Endodermal cell (in vitro differentiated cells): ENCODE results near the gene BMPR2. TPM values are rescaled to one million over a fixed set of nuclear protein-coding genes. Genes with fewer than 3 reads are reported as not detected.
"Not testable (repeated sequence)": the region's sequence is repeated elsewhere in the genome, so short reads cannot be mapped to it uniquely, and the experiment has no call there.

Experiments
- DNase-seq: peaks from one replicate; pipeline ENCODE4 v3.0.0-alpha.2; 2017
- H3K27ac ChIP-seq: 2 replicates; pipeline ENCODE4 v1.5.1; 2013; ENCODE audit warnings: mild to moderate bottlenecking, low read depth, low read length, moderate library complexity
- H3K27me3 ChIP-seq: 2 replicates; pipeline ENCODE4 v1.6.1; 2013; ENCODE audit warnings: mild to moderate bottlenecking, low read length, moderate library complexity; ENCODE audit not compliant: insufficient read depth, control insufficient read depth, poor library complexity, severe bottlenecking
- H3K36me3 ChIP-seq: 2 replicates; pipeline ENCODE4 v1.7.0; 2013; ENCODE audit warnings: mild to moderate bottlenecking, low read length, moderate library complexity; ENCODE audit not compliant: control insufficient read depth, insufficient read depth
- H3K4me1 ChIP-seq: one replicate; pipeline ENCODE4 v1.7.0; 2013; ENCODE audit warnings: low read length; ENCODE audit not compliant: control insufficient read depth, insufficient read depth
- H3K4me3 ChIP-seq: 2 replicates; pipeline ENCODE4 v1.5.1; 2013; ENCODE audit warnings: mild to moderate bottlenecking, low read length, moderate library complexity
- H3K9ac ChIP-seq: 2 replicates; pipeline ENCODE4 v1.6.1; 2013; ENCODE audit warnings: mild to moderate bottlenecking, low read length, moderate library complexity; ENCODE audit not compliant: poor library complexity, severe bottlenecking; ENCODE audit errors: extremely low read depth
- H3K9me3 ChIP-seq: 2 replicates; pipeline ENCODE4 v1.6.1; 2013; ENCODE audit warnings: mild to moderate bottlenecking, low read length, moderate library complexity; ENCODE audit not compliant: control insufficient read depth
- H3K27ac Mint-ChIP-seq: 2 replicates; pipeline ENCODE4 v1.8.0; 2020; ENCODE audit warnings: mixed read lengths
- H3K27me3 Mint-ChIP-seq: 2 replicates; pipeline ENCODE4 v1.8.0; 2021; ENCODE audit warnings: mild to moderate bottlenecking, mixed read lengths; ENCODE audit not compliant: insufficient read depth
- H3K36me3 Mint-ChIP-seq: 2 replicates; pipeline ENCODE4 v1.8.0; 2020; ENCODE audit warnings: low read depth, mixed read lengths
- H3K4me1 Mint-ChIP-seq: 2 replicates; pipeline ENCODE4 v1.8.0; 2020; ENCODE audit warnings: mixed read lengths
- H3K4me3 Mint-ChIP-seq: 2 replicates; pipeline ENCODE4 v1.8.0; 2020; ENCODE audit warnings: mild to moderate bottlenecking, moderate library complexity, mixed read lengths
- H3K9me3 Mint-ChIP-seq: 2 replicates; pipeline ENCODE4 v1.8.0; 2020; ENCODE audit warnings: mild to moderate bottlenecking, mixed read lengths
- CTCF ChIP-seq: fragments of 200-600 bp; sonication (generic); conservative IDR thresholded peaks from 2 replicates; pipeline ENCODE4 v1.5.0; 2021; ENCODE audit warnings: antibody characterized with exemption, mild to moderate bottlenecking
- WGBS, 2 experiments: methylation state at CpG; one replicate each; pipeline versions ENCODE4 v1.1.5 to v1.1.7; 2013; ENCODE audit warnings: missing lambda C conversion rate in 2 of 2, mixed read lengths in 1 of 2; ENCODE audit not compliant: insufficient coverage in 1 of 2, insufficient read length in 1 of 2; 5-methylcytosine and 5-hydroxymethylcytosine counted together
- total RNA-seq, 2 donors: library from RNA; stranded (reverse); fragmentation: NEBNext Ultra II Directional in 1 of 2; extraction: Animal tissue kit (Norgen Biotek cat#: 25700) in 1 of 2; gene quantifications; 2 replicates in 1 of 2; 3 replicates in 1 of 2; pipeline ENCODE4 v1.2.1, GENCODE V29; 2021

Gene BMPR2
- total RNA-seq, 2 donors from 2014 or later, result 42.2 to 56.3 TPM

- Mint-ChIP-seq H3K27ac (no peak overlapping the region), H3K36me3 (peaks cover 20% of the 10 kb centered on the region), H3K4me3 (no peak overlapping the region), H3K9me3 (no peaks in the 10 kb centered on the region), H3K27me3 (no peaks in the 10 kb centered on the region), H3K4me1 (no peaks in the 10 kb centered on the region)
- Histone ChIP-seq H3K4me1 (no peaks in the 10 kb centered on the region), H3K9me3 (no peaks in the 10 kb centered on the region), H3K27me3 (no peaks in the 10 kb centered on the region), H3K9ac (no peak overlapping the region), H3K4me3 (no peak overlapping the region), H3K36me3 (peaks cover 53% of the 10 kb centered on the region), H3K27ac (no peak overlapping the region)
- 86% methylated on average over 1 of the region's 2 CpGs for WGBS, 2 experiments
- TF ChIP-seq CTCF, result no peak
- DNase-seq, result no peak
Observed at GRCh38 chr2:202566286-202566685, 190.2 kb downstream of the BMPR2 start.

- 94 to 100% methylated on average over 1 to 2 of the region's 2 CpGs for WGBS, 2 experiments
- no peak for TF ChIP-seq CTCF
- no peak overlapping the region for H3K4me3 Mint-ChIP-seq
- H3K27me3 Mint-ChIP-seq, result no peaks in the 10 kb centered on the region
- no peak overlapping the region for H3K27ac Mint-ChIP-seq
- no peak overlapping the region for H3K27ac ChIP-seq
- no peak overlapping the region for H3K4me3 ChIP-seq
- no peaks in the 10 kb centered on the region for H3K27me3 ChIP-seq
- no peaks in the 10 kb centered on the region for H3K4me1 ChIP-seq
- peaks cover 3% of the 10 kb centered on the region for H3K36me3 Mint-ChIP-seq
- H3K9me3 ChIP-seq, result no peaks in the 10 kb centered on the region
- no peak overlapping the region for H3K9ac ChIP-seq
- H3K4me1 Mint-ChIP-seq, result peaks cover 7% of the 10 kb centered on the region
- peaks cover 3% of the 10 kb centered on the region for H3K9me3 Mint-ChIP-seq
- no peak for DNase-seq
- H3K36me3 ChIP-seq, result no peaks in the 10 kb centered on the region
Observed at GRCh38 chr2:202574541-202574940, 198.4 kb downstream of the BMPR2 start.

GRCh38 chr2:202575194-202575593 is 199.1 kb downstream of the BMPR2 start:
- H3K4me1 Mint-ChIP-seq, H3K4me3 Mint-ChIP-seq, H3K36me3 Mint-ChIP-seq, H3K9me3 Mint-ChIP-seq, H3K27me3 ChIP-seq, H3K36me3 ChIP-seq, H3K27ac Mint-ChIP-seq, H3K9me3 ChIP-seq, H3K9ac ChIP-seq, H3K4me3 ChIP-seq, H3K27me3 Mint-ChIP-seq, H3K4me1 ChIP-seq, DNase-seq, H3K27ac ChIP-seq: not testable (repeated sequence)
- 89 to 93% methylated on average over 1 to 5 of the region's 5 CpGs for WGBS, 2 experiments
